ENCODE results near the gene KIRREL3. TPM values are rescaled to one million over a fixed set of nuclear protein-coding genes. Genes with fewer than 3 reads are reported as not detected.
A peak's percentile ranks its signal among the peaks of the same experiment; 100 is the strongest.

KIRREL3 gene
- 26.5 TPM for total RNA-seq

DNA sequence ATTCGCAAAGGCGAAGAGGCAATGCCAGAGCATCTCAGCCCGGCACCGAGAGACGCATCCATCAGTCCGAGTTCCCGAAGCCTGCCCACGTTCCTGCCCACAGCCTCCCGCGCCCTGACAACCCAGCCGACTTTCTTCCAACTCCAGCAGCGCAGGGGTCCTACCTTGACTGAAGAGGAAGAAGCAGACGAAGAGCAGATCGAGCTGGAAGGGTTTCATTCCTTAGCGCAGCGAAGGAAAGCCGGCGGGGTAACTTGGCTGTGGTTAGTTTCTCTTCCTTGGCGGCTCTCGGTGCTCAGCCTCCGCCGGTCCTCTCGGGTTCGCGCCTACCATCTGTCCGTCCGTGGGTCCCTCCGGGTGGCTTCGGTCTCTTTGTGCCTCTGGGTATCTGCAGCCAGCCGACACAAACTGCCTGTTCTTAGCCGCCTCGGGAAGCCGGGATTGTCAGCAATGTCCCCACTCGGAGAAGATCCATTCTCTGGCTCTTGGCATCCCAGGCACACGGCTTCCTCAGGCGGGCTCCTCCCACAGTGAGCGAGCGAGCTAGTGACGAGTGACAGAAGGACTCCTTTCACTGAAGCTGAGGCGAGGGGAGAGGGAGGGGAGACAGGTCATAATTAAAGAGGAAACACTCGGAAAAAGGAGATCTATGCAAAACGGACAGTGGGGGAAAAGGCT is at the start of gene KIRREL3:
TSS of gene KIRREL3 (minus strand) at position 480 of the 678 bp plus-strand sequence.
- FAIRE-seq, result no peak
- DNase-seq (ENCODE audit: low spot score in 2 of 2), result peak; percentile 51 to 60

DNA sequence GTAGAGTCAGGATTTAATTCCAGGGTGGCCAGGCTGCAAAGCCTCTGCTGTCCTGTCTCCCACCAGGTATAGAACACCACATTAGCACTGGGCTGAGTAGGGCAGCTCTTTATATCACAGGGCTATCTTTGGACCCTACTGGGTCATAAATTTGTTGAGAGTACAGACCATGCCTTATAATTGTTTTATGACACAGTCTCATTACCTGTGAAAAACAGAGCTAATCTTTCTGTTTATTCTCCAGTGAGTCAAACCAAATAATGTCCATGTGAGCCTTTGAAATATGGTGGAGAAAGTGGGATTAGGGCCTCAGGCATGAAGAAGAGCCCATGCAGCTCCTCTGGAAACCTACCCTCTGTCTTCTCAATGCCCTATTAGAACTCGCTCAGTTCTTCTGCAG is 49.6 kb upstream of the KIRREL3 start:
- no peak for FAIRE-seq
- no peak for DNase-seq (ENCODE audit: low spot score in 2 of 2)

DNA sequence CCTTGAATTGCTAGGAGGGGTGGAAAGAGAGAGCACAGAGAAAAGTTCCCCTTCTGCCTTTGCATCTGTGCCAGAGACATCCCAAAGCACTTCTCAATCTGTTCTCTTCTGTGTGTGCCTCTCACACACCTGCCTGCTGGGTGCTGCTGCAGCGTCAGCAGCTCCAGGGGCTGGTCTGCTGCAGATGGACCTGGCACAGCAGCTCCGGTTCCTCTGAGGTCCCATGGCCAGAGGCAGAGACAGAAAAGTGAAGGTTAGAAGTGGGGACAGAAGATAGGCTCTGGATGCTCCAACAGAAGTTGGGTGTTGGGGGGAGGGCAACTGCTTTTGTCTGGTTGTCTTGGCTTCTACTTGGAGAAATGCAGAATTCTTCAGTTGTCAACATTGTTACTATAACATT is 48.9 kb upstream of the KIRREL3 start:
- DNase-seq (ENCODE audit: low spot score in 2 of 2) (no peak), FAIRE-seq (no peak)

DNA sequence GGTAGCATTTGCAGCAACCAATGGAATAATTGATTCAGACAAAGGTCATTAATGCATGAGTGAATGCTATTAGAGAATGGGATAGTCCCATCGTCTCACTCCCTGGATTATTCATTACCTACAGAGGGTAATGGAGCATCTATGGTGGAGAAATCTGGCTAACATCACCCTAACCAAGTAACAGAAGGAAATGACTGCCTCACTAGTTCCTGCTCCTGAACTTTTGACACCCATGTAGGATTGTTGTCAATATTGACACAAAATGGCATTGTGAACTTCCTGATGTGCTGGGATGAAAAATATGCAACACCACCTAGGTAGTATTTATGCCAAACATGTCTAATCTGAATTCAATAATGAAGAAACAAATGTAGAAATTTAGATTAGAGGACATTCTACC is 44.0 kb upstream of the KIRREL3 start:
- FAIRE-seq (no peak), DNase-seq (ENCODE audit: low spot score in 2 of 2) (no peak)

DNA sequence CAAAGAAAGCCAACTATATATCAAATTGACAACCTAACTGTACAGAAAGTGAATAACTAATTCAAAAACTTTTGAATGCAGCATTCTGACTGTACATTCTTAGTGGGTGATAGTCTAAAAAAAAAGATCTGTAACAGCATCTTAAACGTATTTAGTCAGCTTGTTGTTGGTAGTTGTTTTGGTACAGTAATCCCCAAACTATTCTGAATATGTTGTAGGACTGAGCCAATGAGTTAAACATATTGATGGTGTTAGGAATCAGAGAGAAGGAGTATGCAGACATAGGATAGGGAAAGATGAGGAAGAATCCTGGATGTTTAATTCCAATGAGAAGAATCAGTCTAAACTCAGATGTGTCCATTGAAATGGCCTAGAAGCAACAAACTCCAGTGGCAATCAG is 41.9 kb upstream of the KIRREL3 start:
- no peak for DNase-seq (ENCODE audit: low spot score in 2 of 2)
- no peak for FAIRE-seq

DNA sequence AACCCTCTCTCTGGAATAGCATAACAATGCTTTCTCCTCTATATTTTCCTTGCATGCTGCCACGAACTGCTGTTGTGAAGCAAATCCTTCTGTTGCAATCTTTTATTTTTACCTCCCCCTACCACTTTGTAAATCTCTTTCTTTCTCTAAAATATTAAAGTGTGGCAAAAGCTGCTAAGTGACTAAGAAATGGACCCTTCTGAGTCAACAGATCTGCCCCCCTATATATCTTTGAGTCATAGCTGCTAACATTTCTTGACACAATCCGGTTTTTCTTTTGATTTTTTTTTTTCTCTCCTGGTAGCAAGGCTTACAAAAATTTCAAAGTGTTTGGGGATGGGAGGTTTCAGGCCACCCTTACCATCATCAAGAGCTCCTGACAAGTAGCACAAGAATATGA is 39.0 kb upstream of the KIRREL3 start:
- DNase-seq (ENCODE audit: low spot score in 2 of 2), result no peak
- no peak for FAIRE-seq

DNA sequence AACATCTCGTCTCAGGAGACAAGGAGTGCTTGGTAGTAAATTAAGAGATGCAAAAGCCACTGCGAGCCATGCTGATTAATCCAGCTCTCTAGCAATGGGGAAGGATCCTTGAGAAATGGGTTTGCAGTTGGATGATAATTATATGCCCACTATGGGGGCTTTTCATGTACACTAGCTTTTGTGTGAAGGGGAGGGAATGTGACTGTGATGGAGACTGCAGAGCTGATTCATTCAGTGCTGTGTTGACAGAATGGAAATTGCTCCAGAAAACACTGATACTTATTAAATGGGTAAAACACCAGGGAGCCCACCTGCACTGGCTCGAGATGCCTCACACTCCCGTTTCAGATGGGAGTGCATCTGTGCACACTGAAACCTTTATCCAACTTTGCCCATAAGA is 37.0 kb upstream of the KIRREL3 start:
- no peak for DNase-seq (ENCODE audit: low spot score in 2 of 2)
- FAIRE-seq, result no peak

DNA sequence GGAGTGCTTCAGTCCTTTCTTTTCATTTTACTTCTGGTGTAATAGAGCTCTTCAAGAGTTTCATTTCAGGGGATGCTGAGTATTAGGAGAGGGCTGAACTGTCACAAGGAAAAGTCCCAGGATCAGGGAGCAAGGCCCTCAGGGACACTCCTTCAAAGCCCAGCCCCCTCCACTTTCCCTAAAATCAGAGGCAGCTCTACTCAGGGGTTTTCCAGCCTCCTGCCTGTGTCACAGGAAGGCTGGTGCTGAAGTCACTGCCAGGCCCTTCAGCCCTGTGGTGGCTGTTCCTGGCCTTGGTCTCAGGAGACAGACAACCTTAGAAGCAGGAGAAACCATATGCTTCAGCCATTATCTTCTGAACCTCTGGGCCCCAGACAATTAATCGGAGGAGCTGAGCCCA is 36.4 kb upstream of the KIRREL3 start:
- no peak for FAIRE-seq
- no peak for DNase-seq (ENCODE audit: low spot score in 2 of 2)

DNA sequence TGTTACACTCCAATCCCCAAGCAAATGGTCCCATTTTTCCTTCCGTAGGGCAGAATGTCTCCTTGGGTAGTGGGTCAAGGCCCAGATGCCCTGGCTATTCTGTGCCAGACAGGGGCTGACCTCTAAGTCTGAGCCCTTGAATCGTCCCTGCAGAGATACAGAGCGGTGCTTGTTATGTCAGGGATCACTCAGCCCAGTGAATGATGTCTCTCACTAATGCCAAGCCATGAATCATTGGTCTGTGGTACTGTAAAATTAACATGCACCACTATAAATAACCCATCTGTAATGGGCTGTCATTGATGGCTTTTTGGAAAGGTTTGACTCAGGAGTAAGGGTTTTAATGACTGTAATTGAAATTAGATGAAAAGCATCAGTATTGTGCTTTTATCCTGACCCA is 35.3 kb upstream of the KIRREL3 start:
- DNase-seq (ENCODE audit: low spot score in 2 of 2) (no peak), FAIRE-seq (no peak)

DNA sequence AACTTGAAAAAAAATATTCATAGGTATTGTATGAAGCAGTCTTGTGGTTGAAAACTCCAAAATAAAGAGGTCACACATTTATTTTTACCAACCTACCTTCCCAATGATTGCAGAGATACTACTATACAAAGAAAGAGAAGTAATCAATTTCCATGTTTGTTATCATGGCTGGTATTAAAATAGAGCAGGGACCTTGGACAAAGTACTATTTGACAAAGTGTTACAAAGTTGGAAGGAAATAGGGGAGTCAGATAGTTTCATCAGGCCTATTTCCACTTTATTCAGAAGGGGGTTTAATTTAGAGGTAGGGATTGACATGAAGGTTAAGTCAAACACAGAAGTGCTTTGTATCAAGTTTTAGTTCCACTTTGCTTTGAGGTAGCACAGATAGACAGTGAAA is 34.4 kb upstream of the KIRREL3 start:
- DNase-seq (ENCODE audit: low spot score in 2 of 2) (no peak), FAIRE-seq (no peak)

DNA sequence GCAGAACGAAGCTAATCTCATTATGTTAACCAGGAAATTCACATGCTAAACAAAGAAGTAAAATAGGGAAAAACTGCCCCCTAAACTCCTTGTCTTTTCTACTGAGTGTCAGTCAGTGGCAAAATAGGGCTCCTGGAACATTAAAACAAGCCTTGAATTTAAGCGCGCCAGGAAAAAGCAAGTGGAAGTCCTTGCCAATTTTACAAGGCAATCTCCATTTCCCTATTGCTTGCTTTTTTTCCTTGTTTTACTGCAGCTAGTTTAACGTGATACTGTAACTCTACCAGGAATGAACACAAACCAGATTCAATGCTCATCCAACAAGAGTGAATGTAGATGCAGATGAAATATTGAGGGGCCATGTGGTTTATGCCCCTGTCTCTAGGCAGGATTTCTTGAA is 28.1 kb upstream of the KIRREL3 start:
- DNase-seq (ENCODE audit: low spot score in 2 of 2), result no peak
- no peak for FAIRE-seq

DNA sequence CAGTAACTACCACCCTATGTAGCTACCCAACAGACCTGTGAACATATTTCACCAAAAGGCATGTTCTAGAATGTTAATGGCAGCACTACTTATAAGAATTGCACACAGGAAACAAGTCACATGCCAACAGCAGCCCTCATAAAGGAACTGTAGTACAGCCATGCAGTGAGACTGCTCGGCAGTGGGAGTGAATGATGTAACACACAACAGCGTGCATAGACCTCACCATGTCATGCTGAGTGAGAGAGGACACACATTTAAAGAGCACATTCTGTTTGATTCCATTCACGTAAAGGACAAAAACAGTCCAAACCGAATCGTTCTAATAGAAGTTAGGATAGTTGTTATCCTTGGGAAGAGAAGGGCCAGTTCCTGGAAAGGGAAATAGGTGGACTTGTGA is 27.2 kb upstream of the KIRREL3 start:
- FAIRE-seq, result no peak
- DNase-seq (ENCODE audit: low spot score in 2 of 2), result no peak

DNA sequence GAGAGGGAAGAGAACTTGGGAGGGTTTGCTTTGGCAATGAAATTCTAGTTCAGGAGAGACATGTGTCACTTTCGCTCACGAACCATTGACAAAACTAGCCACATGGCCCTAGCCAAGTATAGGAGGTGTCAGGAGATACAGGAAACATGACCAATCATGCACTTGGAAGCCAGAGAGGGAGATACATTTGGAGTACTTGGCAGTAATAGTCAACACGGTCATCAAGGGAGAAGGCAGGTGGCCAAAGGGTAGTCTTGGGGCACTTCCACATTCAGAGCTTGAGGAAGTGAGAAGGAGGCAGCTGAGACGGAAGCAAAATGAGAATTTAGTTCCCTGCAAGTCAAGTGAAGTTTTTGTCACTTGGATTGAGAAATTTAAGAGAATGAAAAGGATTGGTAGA is 26.4 kb upstream of the KIRREL3 start:
- FAIRE-seq, result no peak
- no peak for DNase-seq (ENCODE audit: low spot score in 2 of 2)

DNA sequence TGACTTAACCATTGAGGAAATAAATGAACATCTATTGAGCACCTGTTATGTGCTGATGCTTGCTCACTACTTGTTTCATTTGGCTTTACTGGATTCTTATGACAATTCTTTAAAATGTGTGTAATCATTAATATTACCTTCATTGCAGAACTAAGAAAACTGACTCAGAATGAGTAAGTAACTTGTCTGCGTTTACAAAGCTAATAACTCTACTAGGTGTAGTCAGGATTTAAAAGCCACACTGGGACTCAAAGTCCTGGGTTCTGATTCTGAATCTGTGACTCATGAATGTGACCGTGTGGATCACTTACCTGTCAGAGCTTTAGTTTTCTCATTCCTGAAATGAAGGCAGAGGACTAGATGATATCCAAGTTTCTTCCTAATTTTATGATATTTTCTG is 23.4 kb upstream of the KIRREL3 start:
- DNase-seq (ENCODE audit: low spot score in 2 of 2) (no peak), FAIRE-seq (no peak)

DNA sequence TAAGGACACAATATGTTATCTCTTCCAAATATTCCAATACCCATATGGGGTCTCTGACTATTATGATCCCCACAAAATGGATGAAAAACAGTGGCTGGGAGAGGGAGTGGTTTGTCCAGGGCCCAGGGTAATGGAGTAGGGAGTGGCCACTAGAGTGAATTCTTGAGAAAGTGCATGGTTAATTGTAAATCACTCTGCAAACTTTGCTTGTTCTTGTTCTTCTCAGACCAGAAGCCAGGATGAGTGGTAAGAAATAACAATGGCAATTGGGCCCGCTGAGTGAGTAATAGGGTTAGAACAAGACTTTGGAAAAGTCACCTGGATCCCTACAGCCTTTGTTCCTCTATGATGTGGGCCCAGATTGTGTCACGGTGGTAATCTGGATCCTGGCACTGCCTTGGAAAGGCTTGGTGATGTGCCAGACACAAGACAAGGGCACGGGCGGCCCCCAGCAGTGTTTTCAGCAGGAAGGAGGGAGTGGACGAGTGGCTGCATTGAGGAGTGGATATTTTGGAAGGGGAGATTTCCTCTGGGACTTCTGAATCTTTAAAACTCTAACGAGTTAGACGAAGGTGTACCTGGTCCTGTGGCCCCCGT is 18.2 kb upstream of the KIRREL3 start:
- DNase-seq (ENCODE audit: low spot score in 2 of 2), result no peak
- FAIRE-seq, result no peak

DNA sequence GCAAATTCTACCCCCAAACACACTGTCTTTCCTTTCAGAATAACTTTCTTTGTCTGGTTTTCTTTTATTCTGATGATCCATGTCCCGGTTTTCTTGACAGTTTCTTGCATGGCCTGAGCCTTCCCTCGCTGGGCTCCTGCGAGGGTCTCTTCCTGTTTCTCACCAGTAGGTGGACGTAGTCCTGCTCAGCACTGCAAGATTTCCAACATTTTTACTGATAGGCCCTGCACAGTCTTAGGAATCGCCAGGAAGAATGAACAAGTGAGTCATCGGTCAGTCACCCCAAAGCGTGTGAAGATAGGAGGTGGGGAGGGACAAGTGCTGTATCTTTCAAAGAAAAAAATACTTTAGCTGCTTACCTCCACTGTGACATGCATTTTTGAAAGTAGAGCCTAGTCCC is 16.9 kb upstream of the KIRREL3 start:
- DNase-seq (ENCODE audit: low spot score in 2 of 2) (no peak), FAIRE-seq (no peak)

DNA sequence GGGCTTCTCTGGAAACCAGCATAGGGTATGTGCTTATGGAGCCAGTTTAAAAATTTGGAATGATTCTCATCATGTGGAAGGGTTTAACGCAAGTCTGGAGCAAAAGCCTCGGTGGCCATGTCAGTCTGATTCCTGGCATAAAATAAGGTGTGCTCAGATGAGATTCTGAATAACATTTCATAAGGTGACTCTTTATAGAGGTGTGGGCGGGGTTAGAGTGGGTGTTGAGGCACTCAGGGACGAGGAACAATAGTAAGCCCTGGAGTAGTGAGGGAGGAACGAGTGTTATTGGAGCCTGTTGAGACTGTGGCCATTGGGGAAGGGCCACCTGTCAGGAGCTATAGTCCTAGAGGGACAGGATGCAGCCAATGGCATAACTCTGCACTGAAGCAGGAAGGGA is 13.0 kb upstream of the KIRREL3 start:
- no peak for DNase-seq (ENCODE audit: low spot score in 2 of 2)
- FAIRE-seq, result no peak

DNA sequence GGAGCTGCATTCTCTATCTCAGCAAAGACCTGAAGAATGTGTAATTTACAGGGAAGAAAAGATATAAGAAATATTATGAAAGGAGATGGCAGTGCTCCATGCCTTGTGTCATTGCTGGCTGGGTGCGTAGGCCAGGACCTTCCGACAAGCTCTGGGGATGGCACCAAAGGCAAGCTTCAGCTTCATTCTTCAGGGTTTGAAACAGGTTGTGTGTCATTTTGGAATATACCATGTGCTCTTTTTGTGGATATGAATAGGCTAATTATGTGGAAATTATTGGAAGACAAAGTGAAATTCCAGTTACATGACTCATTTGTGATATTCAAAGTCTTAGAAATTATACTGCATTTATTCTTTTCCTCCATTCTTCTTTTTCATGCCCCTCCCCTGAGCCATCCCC is 5.7 kb upstream of the KIRREL3 start:
- no peak for DNase-seq (ENCODE audit: low spot score in 2 of 2)
- no peak for FAIRE-seq

DNA sequence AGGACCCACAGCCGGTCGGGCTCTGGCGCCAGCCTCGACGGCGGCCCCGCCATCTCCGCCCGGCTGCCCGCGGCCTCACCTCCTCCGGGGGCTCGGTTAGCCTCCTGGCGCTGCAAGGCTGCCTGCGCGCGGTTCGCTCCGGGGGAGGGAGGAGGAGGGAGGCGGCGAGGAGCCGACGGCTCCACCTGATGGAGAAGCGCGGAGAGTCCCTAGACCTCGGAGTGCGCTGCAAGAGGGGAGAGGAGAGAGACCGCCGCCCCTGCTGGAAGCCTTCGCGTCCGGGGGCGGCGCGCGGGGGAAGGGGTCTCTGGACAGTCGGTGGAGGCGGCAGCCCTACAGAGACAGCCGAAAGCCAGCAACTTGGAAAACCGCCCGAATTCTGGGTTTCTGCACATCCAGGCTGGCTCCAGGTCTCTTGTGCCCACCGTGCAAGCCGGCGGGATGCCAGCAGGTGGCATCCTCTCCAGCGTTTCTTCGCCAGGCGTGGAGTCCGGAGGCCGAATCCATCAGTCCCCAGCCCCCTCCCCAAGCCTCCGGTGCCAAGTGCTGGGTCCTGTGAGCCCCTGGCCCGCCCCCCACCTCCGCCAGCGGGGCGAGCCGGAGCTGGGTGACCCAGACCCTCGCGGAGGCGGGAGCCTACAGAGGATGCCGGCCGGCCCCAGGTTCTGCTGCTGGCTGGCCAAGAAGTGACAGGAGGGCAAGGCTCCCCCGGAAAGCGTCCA is 2.9 kb upstream of the KIRREL3 start:
- DNase-seq (ENCODE audit: low spot score in 2 of 2) (peak; percentile 56 to 60), FAIRE-seq (no peak)

DNA sequence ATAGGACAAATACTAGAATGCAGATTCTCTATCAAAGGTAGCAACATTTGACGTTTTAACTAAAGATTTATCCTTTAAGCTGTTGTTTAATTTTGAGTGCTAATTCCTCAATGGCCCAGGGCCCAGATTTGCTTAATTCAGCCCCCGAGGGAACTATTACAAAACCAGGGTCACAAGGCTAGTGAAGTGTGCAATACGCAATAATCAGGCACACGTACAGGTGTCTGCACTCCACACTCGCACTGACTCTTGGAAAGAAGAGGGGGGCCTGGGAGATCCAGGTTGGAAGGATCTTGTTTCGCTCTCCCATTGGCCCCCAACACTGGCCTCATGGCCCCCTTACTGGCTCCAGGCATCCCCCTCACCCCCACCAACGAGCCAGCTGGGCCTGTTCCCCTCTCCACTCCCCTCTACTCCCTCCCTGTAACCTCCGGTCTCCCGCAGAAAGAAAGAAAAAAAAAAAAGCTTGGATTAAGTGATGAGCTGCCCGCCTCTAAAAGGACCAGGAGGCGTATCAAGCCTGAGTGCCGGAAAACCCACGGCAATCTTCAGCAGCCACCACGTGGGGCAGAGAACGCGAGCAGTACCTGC is 2.2 kb upstream of the KIRREL3 start:
- FAIRE-seq, result no peak
- DNase-seq (ENCODE audit: low spot score in 2 of 2), result no peak

DNA sequence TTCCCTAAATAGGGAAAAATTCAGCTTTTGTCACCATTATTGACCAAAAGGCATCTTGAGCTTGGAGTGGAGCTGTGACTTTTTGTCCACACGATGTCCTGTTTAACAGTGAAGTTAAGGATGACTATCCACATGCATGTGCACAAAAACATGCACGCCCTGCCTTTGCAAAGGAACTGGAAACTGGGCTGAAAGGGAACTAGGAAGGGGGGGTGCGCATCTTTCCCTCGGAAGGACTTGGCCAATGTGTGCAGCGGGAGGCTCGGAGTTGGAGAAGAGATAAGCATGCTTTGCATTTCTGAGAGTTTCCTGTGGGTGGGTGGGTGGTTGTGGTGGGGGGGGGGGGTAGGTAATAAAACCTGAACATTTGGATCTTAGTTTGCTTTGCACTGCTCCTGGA is 411 bp upstream of the KIRREL3 start:
- FAIRE-seq (no peak), DNase-seq (ENCODE audit: low spot score in 2 of 2) (no peak)

DNA sequence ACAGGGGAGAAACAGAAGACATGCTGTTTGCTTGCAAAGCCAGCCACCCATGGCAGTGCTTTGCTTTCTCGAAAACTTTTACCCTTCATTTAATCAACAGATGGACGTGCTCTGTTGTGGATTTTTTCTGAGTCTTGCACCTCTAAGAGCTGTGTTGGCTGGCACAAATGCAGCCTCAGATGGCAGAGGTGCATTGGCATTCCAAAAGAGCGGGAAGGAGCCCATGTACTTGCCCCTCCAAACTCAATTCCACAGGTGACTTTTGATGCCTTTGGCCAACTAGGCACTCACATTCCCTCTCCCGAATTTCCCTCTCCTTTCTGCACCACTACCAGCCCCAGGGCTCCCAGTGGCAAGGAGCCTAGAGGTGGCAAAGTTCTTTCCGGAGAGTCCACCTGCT is 1.2 kb downstream of the KIRREL3 start:
- DNase-seq (ENCODE audit: low spot score in 2 of 2) (no peak), FAIRE-seq (no peak)
